ENCODE measurements around the gene HSPE1. TPM values are rescaled to one million over a fixed set of nuclear protein-coding genes. Genes with fewer than 3 reads are reported as not detected.

HSPE1 gene
- total RNA-seq, 1 experiment from 2014 or later = 278 TPM

GRCh38 chr2:197504512-197504911, 4.3 kb downstream of the HSPE1 start:
- Histone ChIP-seq H3K27ac (ENCODE audit: low read length) (no peak overlapping the region), H3K9me3 (ENCODE audit: control insufficient read depth, insufficient read depth, low read depth, low read length) (no peaks in the 10 kb centered on the region), H3K27me3 (ENCODE audit: control insufficient read depth, insufficient read depth, low read length) (no peaks in the 10 kb centered on the region), H3K4me3 (ENCODE audit: low read depth in 2 of 2, low read length in 2 of 2) (no peak overlapping the region), H3K4me1 (ENCODE audit: control insufficient read depth, insufficient read depth, low read length) (peaks cover 9% of the 10 kb centered on the region), H3K36me3 (ENCODE audit: control insufficient read depth, insufficient read depth, low read length) (peaks cover 25% of the 10 kb centered on the region)
- ATAC-seq (no peak), DNase-seq (ENCODE audit: low read depth, low spot score) (no peak)
- intact Hi-C loops (cut with micrococcal nuclease; ENCODE audit: unreplicated experiment) (loop anchor here (5.0 kb wide), 1 partner anchor 203 kb away; the partner anchor contains the start of gene MARS2), in situ Hi-C loops (cut with HindIII; ENCODE audit: low pct_unique_long_range_greater_than_20kb, low sequenced_read_pairs) (no loop called here)
- no peak for TF ChIP-seq POLR2AphosphoS5 (IDR thresholded peaks at IDR 0.05; ENCODE audit: low read depth, low read length)
- ChIA-PET POLR2A (no interaction called here), CTCF (no interaction called here)
- BruUV-seq (replicated peaks) = no TSS peak

GRCh38 chr2:197506658-197507057, 6.5 kb downstream of the HSPE1 start:
- no peak for ATAC-seq
- no TSS peak for BruUV-seq (replicated peaks)
- H3K27me3 ChIP-seq (ENCODE audit: control insufficient read depth, insufficient read depth, low read length) = no peaks in the 10 kb centered on the region
- CTCF ChIA-PET = no interaction called here
- DNase-seq (ENCODE audit: low read depth, low spot score) = no peak
- no peak overlapping the region for H3K4me3 ChIP-seq (ENCODE audit: low read depth in 2 of 2, low read length in 2 of 2)
- H3K27ac ChIP-seq (ENCODE audit: low read length) = no peak overlapping the region
- in situ Hi-C loops (cut with HindIII; ENCODE audit: low pct_unique_long_range_greater_than_20kb, low sequenced_read_pairs) (no loop called here), intact Hi-C loops (cut with micrococcal nuclease; ENCODE audit: unreplicated experiment) (no loop called here)
- H3K36me3 ChIP-seq (ENCODE audit: control insufficient read depth, insufficient read depth, low read length) = peaks cover 22% of the 10 kb centered on the region
- H3K4me1 ChIP-seq (ENCODE audit: control insufficient read depth, insufficient read depth, low read length) = peaks cover 8% of the 10 kb centered on the region
- TF ChIP-seq POLR2AphosphoS5 (IDR thresholded peaks at IDR 0.05; ENCODE audit: low read depth, low read length) (no peak), CTCF (IDR thresholded peaks at IDR 0.05) (no peak), SIN3A (IDR thresholded peaks at IDR 0.05; ENCODE audit: borderline replicate concordance, insufficient read depth, low read depth, low read length) (no peak), TCF7L2 (IDR thresholded peaks at IDR 0.05; ENCODE audit: low read depth, low read length) (no peak), REST (IDR thresholded peaks at IDR 0.05; ENCODE audit: insufficient read depth in 1 of 2, low read depth in 2 of 2, low read length in 1 of 2) (no peak)
- H3K9me3 ChIP-seq (ENCODE audit: control insufficient read depth, insufficient read depth, low read depth, low read length) = no peaks in the 10 kb centered on the region
- POLR2A ChIA-PET = no interaction called here

- Histone ChIP-seq H3K36me3 (ENCODE audit: control insufficient read depth, insufficient read depth, low read length) (peaks cover 5% of the 10 kb centered on the region; the same call in 1 of the 2 replicates), H3K27ac (ENCODE audit: low read length) (no peak overlapping the region), H3K4me3 (ENCODE audit: low read depth in 2 of 2, low read length in 2 of 2) (no peak overlapping the region), H3K9me3 (ENCODE audit: control insufficient read depth, insufficient read depth, low read depth, low read length) (no peaks in the 10 kb centered on the region), H3K27me3 (ENCODE audit: control insufficient read depth, insufficient read depth, low read length) (no peaks in the 10 kb centered on the region), H3K4me1 (ENCODE audit: control insufficient read depth, insufficient read depth, low read length) (peaks cover 12% of the 10 kb centered on the region)
- in situ Hi-C loops (cut with HindIII; ENCODE audit: low pct_unique_long_range_greater_than_20kb, low sequenced_read_pairs) = no loop called here
- no peak for DNase-seq (ENCODE audit: low read depth, low spot score)
- no peak for ATAC-seq
- no TSS peak for BruUV-seq (replicated peaks)
- intact Hi-C loops (cut with micrococcal nuclease; ENCODE audit: unreplicated experiment) = no loop called here
- TF ChIP-seq POLR2AphosphoS5 (IDR thresholded peaks at IDR 0.05; ENCODE audit: low read depth, low read length) (no peak), REST (IDR thresholded peaks at IDR 0.05; ENCODE audit: insufficient read depth in 1 of 2, low read depth in 2 of 2, low read length in 1 of 2) (no peak)
- ChIA-PET POLR2A (no interaction called here), CTCF (no interaction called here)
These were observed 13.7 kb downstream of the HSPE1 start for GRCh38 chr2:197513915-197514314.
